Neural cell (in vitro differentiated cells): ENCODE results near the gene VAMP8. TPM values are rescaled to one million over a fixed set of nuclear protein-coding genes. Genes with fewer than 3 reads are reported as not detected.

ENCODE experiments used
- H2AFZ ChIP-seq: fragments of 200-600, 300-800 bp; sonication (generic), shearing (Covaris generic); 2 replicates; pipeline ENCODE4 v1.6.0; 2014; ENCODE audit warnings: low read depth, mild to moderate bottlenecking, antibody characterized with exemption, low read length, moderate library complexity
- H3F3A ChIP-seq: fragments of 200-600 bp; shearing (Covaris generic); 2 replicates; pipeline ENCODE4 v1.6.1; 2016; ENCODE audit warnings: mild to moderate bottlenecking, moderate library complexity, mixed read lengths, antibody characterized with exemption, low read length; ENCODE audit not compliant: insufficient read depth, poor library complexity, severe bottlenecking
- H3K27ac ChIP-seq: fragments of 200-600, 300-800 bp; sonication (generic), shearing (Covaris generic); 2 replicates; pipeline ENCODE4 v1.5.1; 2014; ENCODE audit warnings: mild to moderate bottlenecking, low read length, moderate library complexity
- H3K27me3 ChIP-seq: fragments of 300-800, 200-600 bp; sonication (generic), shearing (Covaris generic); 2 replicates; pipeline ENCODE4 v1.6.0; 2014; ENCODE audit warnings: mild to moderate bottlenecking, low read depth, low read length, moderate library complexity; ENCODE audit not compliant: insufficient read depth
- H3K36me3 ChIP-seq: fragments of 300-800, 200-600 bp; sonication (generic), shearing (Covaris generic); 2 replicates; pipeline ENCODE4 v1.5.1; 2014; ENCODE audit warnings: mild to moderate bottlenecking, antibody characterized with exemption, low read length, moderate library complexity; ENCODE audit not compliant: insufficient read depth
- H3K4me2 ChIP-seq: fragments of 300-800, 200-600 bp; sonication (generic), shearing (Covaris generic); 2 replicates; pipeline ENCODE4 v1.6.0; 2014; ENCODE audit warnings: mild to moderate bottlenecking, low read length
- H3K4me3 ChIP-seq: fragments of 300-800, 200-600 bp; sonication (generic), shearing (Covaris generic); 2 replicates; pipeline ENCODE4 v1.5.1; 2014; ENCODE audit warnings: mild to moderate bottlenecking, low read length, moderate library complexity
- H3K79me2 ChIP-seq: fragments of 200-600 bp; shearing (Covaris generic); replicated peaks from 2 replicates; pipeline ENCODE4 v1.6.0; 2014; ENCODE audit warnings: mild to moderate bottlenecking, low read length, moderate library complexity; ENCODE audit not compliant: insufficient read depth
- H3K9ac ChIP-seq: fragments of 300-800, 200-600 bp; sonication (generic), shearing (Covaris generic); 2 replicates; pipeline ENCODE4 v1.6.1; 2016; ENCODE audit warnings: mild to moderate bottlenecking, low read length, mixed read lengths
- H3K9me2 ChIP-seq: fragments of 200-600 bp; shearing (Covaris generic); 2 replicates; pipeline ENCODE4 v1.6.1; 2016; ENCODE audit warnings: mild to moderate bottlenecking, low read length, mixed read lengths; ENCODE audit not compliant: insufficient read depth
- H3K9me3 ChIP-seq: fragments of 200-600, 300-800 bp; sonication (generic), shearing (Covaris generic); 2 replicates; pipeline ENCODE4 v1.6.1; 2016; ENCODE audit warnings: mild to moderate bottlenecking, mixed run types, low read length, moderate library complexity, mixed read lengths
- H4K20me1 ChIP-seq: fragments of 200-600 bp; shearing (Covaris generic); 2 replicates; pipeline ENCODE4 v1.6.1; 2016; ENCODE audit warnings: mild to moderate bottlenecking, mixed run types; ENCODE audit not compliant: insufficient read depth
- EP300 ChIP-seq: fragments of 450-650 bp; conservative IDR thresholded peaks from 2 replicates; pipeline ENCODE4 v1.6.1; 2014; ENCODE audit warnings: antibody characterized with exemption, mild to moderate bottlenecking, moderate library complexity; ENCODE audit not compliant: poor library complexity, severe bottlenecking
- EZH2 ChIP-seq: fragments of 200-600, 300-800 bp; shearing (Covaris generic), sonication (generic); IDR thresholded peaks from 2 replicates; pipeline ENCODE4 v1.6.1; 2014; ENCODE audit warnings: antibody characterized with exemption, low read length, borderline replicate concordance, mild to moderate bottlenecking; ENCODE audit not compliant: insufficient read depth, poor library complexity, severe bottlenecking
- POLR2AphosphoS5 ChIP-seq: IDR thresholded peaks from 2 replicates; pipeline ENCODE4 v1.6.1; 2012
- RAD21 ChIP-seq: fragments of 450-650 bp; conservative IDR thresholded peaks from 2 replicates; pipeline ENCODE4 v1.6.1; 2014; ENCODE audit warnings: antibody characterized with exemption, mild to moderate bottlenecking, moderate library complexity
- SMC3 ChIP-seq: fragments of 450-650 bp; conservative IDR thresholded peaks from 2 replicates; pipeline ENCODE4 v1.6.1; 2014; ENCODE audit warnings: antibody characterized with exemption, mild to moderate bottlenecking, moderate library complexity; ENCODE audit not compliant: poor library complexity
- TAF1 ChIP-seq: IDR thresholded peaks from 2 replicates; pipeline ENCODE4 v1.6.1; 2012; ENCODE audit warnings: low read depth
- polyA plus RNA-seq: library from polyadenylated mRNA; depleted of rRNA; stranded (reverse); fragments of >200 nt; gene quantifications from 2 replicates; pipeline ENCODE4 v1.2.3, GENCODE V29; 2014
- TF ChIP-seq, protein P1 (sequence below): fragments of 450-650 bp; IDR thresholded peaks from 2 replicates; pipeline ENCODE4 v1.5.1; 2014; ENCODE audit warnings: antibody characterized with exemption, mild to moderate bottlenecking, moderate library complexity; ENCODE audit not compliant: poor library complexity, severe bottlenecking
- TF ChIP-seq, protein P2 (sequence below): IDR thresholded peaks from 2 replicates; pipeline ENCODE4 v1.6.1; 2012; ENCODE audit warnings: borderline replicate concordance

The VAMP8 gene
- polyA plus RNA-seq, 1 donor from 2014 or later, result not detected

DNA sequence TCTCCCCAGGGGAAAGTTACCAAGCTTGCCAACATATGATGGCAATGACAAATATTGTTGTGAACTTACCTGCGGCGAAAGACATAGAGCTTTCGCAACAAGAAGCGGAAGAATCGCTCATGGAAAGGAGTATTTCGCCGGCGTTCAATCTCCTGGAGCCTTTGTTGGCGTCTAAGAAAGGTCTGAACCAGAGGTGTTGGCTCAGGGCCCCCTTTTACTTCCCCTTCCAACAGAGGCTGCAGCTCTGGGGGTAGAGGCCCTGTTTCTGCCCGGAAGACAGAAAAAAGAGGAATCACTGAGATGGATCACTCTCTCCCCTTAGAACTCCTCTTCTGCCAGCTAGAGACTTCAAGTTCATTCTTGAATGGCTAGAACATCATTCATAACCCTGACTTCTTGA, 26.9 kb upstream of the VAMP8 start:
- Histone ChIP-seq H3F3A (no peaks in the 10 kb centered on the region), H3K27me3 (no peaks in the 10 kb centered on the region), H3K27ac (no peak overlapping the region), H4K20me1 (no peaks in the 10 kb centered on the region), H3K9ac (no peak overlapping the region), H3K36me3 (peaks cover 8% of the 10 kb centered on the region), H3K9me2 (no peaks in the 10 kb centered on the region), H3K9me3 (no peaks in the 10 kb centered on the region), H3K79me2 (no peaks in the 10 kb centered on the region), H2AFZ (no peak overlapping the region), H3K4me3 (no peak overlapping the region), H3K4me2 (no peak overlapping the region)
- TF ChIP-seq, protein P1, sequence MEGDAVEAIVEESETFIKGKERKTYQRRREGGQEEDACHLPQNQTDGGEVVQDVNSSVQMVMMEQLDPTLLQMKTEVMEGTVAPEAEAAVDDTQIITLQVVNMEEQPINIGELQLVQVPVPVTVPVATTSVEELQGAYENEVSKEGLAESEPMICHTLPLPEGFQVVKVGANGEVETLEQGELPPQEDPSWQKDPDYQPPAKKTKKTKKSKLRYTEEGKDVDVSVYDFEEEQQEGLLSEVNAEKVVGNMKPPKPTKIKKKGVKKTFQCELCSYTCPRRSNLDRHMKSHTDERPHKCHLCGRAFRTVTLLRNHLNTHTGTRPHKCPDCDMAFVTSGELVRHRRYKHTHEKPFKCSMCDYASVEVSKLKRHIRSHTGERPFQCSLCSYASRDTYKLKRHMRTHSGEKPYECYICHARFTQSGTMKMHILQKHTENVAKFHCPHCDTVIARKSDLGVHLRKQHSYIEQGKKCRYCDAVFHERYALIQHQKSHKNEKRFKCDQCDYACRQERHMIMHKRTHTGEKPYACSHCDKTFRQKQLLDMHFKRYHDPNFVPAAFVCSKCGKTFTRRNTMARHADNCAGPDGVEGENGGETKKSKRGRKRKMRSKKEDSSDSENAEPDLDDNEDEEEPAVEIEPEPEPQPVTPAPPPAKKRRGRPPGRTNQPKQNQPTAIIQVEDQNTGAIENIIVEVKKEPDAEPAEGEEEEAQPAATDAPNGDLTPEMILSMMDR, result no peak
- TF ChIP-seq, protein P2, sequence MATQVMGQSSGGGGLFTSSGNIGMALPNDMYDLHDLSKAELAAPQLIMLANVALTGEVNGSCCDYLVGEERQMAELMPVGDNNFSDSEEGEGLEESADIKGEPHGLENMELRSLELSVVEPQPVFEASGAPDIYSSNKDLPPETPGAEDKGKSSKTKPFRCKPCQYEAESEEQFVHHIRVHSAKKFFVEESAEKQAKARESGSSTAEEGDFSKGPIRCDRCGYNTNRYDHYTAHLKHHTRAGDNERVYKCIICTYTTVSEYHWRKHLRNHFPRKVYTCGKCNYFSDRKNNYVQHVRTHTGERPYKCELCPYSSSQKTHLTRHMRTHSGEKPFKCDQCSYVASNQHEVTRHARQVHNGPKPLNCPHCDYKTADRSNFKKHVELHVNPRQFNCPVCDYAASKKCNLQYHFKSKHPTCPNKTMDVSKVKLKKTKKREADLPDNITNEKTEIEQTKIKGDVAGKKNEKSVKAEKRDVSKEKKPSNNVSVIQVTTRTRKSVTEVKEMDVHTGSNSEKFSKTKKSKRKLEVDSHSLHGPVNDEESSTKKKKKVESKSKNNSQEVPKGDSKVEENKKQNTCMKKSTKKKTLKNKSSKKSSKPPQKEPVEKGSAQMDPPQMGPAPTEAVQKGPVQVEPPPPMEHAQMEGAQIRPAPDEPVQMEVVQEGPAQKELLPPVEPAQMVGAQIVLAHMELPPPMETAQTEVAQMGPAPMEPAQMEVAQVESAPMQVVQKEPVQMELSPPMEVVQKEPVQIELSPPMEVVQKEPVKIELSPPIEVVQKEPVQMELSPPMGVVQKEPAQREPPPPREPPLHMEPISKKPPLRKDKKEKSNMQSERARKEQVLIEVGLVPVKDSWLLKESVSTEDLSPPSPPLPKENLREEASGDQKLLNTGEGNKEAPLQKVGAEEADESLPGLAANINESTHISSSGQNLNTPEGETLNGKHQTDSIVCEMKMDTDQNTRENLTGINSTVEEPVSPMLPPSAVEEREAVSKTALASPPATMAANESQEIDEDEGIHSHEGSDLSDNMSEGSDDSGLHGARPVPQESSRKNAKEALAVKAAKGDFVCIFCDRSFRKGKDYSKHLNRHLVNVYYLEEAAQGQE, result no peak
- no peak for TF ChIP-seq SMC3
- TF ChIP-seq POLR2AphosphoS5, result no peak
- no peak for TF ChIP-seq EZH2
- TF ChIP-seq EP300, result no peak
- no peak for TF ChIP-seq TAF1

DNA sequence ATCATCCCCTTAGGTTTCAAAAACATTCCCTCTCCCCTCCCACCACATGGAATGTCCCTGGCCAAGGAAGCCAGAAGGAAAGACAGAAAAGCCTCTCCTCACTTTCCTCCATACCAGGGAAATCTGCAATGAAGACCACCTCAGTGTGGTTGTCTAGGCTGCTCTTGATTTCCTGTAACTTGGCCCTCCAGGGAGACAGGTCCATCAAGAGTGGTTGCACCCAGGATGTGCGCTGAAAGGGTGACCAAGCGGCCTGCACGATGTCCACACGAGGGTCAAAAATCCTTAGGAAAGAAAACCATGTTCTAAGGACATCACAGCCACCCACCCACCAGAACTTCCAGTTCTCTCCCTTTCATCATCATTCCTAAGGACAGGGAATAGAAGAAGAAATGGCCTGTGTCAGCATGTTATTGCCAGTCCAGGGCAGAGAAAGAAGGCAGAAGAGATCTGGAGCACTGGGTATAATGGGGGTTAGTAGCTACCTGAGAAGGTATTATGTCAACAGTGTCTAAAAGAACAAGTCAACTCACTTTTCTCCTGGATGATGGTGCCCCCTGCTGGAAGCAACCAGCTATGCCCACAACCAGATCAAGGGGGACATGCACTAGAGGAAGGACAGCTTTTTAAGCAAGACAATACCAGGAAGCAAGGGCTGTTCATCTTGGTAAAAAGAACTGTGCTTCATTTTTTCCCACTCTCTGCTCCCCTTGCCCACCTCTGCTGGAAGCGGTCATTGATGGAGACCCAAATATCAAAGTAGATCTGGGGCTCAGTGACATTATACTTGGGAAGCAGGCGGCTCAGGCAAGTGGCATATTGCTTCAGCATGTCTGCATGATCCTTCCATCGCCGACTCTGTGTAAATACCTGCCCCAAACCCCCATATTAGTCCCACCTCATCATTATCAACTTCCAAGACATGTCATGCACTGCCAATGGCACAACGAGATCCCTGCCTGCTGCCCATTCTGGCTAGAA, 25.4 kb upstream of the VAMP8 start:
- Histone ChIP-seq H3K9ac (no peak overlapping the region), H3K4me2 (no peak overlapping the region), H3K27me3 (no peaks in the 10 kb centered on the region), H4K20me1 (no peaks in the 10 kb centered on the region), H3K27ac (no peak overlapping the region), H3F3A (no peaks in the 10 kb centered on the region), H3K4me3 (no peak overlapping the region), H2AFZ (no peak overlapping the region), H3K36me3 (peaks cover 8% of the 10 kb centered on the region), H3K9me2 (no peaks in the 10 kb centered on the region), H3K9me3 (no peaks in the 10 kb centered on the region), H3K79me2 (no peaks in the 10 kb centered on the region)
- TF ChIP-seq RAD21, result peak; percentile 94
- TF ChIP-seq, protein P1, result peak; percentile 95
- TF ChIP-seq, protein P2, result no peak
- peak; percentile 9 for TF ChIP-seq POLR2AphosphoS5
- TF ChIP-seq SMC3, result peak; percentile 98
